HAP-1 (cell line): ENCODE data around the gene LRRC8A.
"Not testable (repeated sequence)": the region's sequence is repeated elsewhere in the genome, so short reads cannot be mapped to it uniquely, and the experiment has no call there.

Experiments
- DNase-seq, 2 experiments: peaks; one replicate each; pipeline ENCODE4 v3.0.0-alpha.2; 2016 to 2020; ENCODE audit warnings: low spot score in 2 of 2
- H3K27me3 ChIP-seq: fragments of 250-450 bp; sonication (Bioruptor Pico); 2 replicates; pipeline ENCODE4 v1.5.1; 2020; ENCODE audit warnings: low read depth, mild to moderate bottlenecking, moderate library complexity
- H3K36me3 ChIP-seq: fragments of 250-450 bp; sonication (Bioruptor Pico); replicated peaks from 2 replicates; pipeline ENCODE4 v1.5.1; 2020; ENCODE audit warnings: mild to moderate bottlenecking
- H3K4me1 ChIP-seq: fragments of 250-450 bp; sonication (Bioruptor Pico); 2 replicates; pipeline ENCODE4 v1.5.1; 2020; ENCODE audit warnings: mild to moderate bottlenecking
- H3K4me3 ChIP-seq: fragments of 250-450 bp; sonication (Bioruptor Pico); 2 replicates; pipeline ENCODE4 v1.5.1; 2020; ENCODE audit warnings: mild to moderate bottlenecking, moderate library complexity
- H3K9me3 ChIP-seq: fragments of 250-450 bp; sonication (Bioruptor Pico); 2 replicates; pipeline ENCODE4 v1.5.1; 2020; ENCODE audit warnings: mild to moderate bottlenecking, moderate library complexity
- in situ Hi-C: fragments of 300-500 bp; cut with MboI; formaldehyde crosslinking; loops from 3 replicates; pipeline ENCODE4 v1.14.3; 2020; ENCODE audit warnings: low sequenced_read_pairs, inconsistent platforms, mixed read lengths

Gene LRRC8A

DNA sequence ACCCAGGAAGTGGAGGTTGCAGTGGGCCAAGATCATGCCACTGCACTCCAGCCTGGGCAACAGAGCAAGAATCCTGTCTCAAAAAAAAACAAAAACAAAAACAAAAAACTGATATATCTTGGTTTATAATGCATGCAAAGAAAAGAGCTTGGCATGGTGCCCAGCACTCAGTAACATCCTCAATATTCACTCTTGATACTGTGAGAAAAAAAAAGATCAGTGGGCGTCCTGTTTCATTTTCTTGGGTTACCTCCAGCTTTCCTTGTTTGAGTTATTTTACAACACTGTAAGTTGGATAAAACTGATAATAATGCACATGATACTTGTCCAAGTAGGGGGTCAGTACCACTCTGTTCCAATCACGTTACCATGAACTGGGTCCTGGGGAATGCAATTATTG lies 46.7 kb downstream of the LRRC8A start:
- Histone ChIP-seq H3K36me3 (no peaks in the 10 kb centered on the region), H3K4me3 (no peak overlapping the region), H3K9me3 (no peaks in the 10 kb centered on the region), H3K27me3 (0 out of 2 replicates have a peak, but pooled peaks cover 2% of the 10 kb centered on the region), H3K4me1 (no peaks in the 10 kb centered on the region)
- in situ Hi-C loops: loop anchor here (5.0 kb wide), 2 partner anchors 76 to 196 kb away; no protein-coding TSS in a partner anchor
- DNase-seq: no peak

DNA sequence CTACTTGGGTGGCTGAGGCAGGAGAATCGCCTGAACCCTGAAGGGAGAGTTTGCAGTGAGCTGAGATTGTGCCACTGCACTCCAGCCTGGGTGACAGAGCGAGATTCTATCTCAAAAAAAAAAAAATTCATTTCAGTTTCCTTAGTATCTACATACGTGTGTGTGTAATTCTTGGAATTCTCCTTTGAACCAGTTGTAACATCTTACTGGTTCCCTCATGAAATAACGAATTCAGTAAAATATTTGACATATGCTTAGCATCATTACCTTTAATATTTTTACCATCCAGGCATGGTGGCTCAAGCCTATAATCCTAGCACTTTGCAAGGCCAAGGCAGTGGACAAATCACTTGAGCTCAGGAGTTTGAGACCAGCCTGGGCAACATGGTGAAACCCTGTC lies 47.6 kb downstream of the LRRC8A start:
- in situ Hi-C loops: loop anchor here (5.0 kb wide), 2 partner anchors 77 to 197 kb away; no protein-coding TSS in a partner anchor
- H3K9me3 ChIP-seq: no peaks in the 10 kb centered on the region
- H3K36me3 ChIP-seq: no peaks in the 10 kb centered on the region
- H3K4me1 ChIP-seq: no peaks in the 10 kb centered on the region
- no peak for DNase-seq
- no peak overlapping the region for H3K4me3 ChIP-seq
- H3K27me3 ChIP-seq: 0 out of 2 replicates have a peak, but pooled peaks cover 2% of the 10 kb centered on the region

DNA sequence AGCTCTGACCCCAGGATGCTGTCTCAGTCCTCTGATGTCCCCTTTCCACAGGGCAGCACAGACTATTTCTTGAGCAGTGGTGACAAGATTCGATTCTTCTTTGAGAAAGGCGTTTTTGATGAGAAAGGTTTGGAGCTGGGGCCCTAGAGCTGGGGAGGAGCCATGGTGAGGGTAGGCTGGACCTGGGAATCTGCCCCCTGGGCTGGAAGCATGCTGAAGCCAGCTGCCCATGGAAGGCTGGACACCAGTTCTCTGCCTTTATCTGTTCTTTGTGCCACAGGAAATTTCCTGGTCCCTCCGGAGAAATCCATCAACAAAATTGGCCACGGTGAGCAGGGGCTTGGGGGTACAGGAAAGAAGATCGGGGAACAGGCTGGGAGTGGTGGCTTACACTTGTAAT lies 51.8 kb downstream of the LRRC8A start:
- no peaks in the 10 kb centered on the region for H3K9me3 ChIP-seq
- no peaks in the 10 kb centered on the region for H3K4me1 ChIP-seq
- DNase-seq: no peak
- in situ Hi-C loops: no loop called here
- no peak overlapping the region for H3K4me3 ChIP-seq
- H3K27me3 ChIP-seq: no peaks in the 10 kb centered on the region
- H3K36me3 ChIP-seq: no peaks in the 10 kb centered on the region

DNA sequence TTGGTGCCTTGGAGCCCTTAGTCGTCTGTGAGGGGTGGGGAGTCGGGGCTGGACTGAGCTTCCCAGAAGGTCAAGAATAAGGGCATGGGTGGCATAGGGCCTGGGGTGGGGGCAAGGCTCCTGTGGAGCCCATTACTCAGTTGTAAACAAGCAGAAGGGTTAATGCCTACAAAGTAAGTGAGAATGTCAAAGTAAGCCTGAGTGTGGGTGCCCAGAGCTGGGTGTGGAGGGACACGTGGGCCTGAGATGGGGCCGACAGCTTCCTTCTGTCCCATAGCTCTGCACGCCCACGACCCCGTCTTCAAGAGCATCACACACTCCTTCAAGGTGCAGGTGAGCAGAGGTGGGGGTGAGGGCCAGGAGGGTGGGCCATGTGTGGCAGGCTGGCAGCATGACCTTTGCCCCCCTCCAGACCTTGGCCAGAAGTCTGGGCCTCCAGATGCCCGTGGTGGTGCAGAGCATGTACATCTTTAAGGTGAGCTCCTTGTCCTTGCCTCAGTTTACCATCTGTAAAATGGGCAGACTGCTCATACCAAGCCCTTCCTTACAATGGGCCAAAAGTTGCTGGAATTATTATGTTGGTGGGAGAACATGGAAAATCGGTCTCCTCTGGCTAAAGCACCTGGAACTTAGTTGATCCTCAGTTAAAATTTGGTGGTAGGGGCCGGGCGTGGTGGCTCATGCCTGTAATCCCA lies 54.4 kb downstream of the LRRC8A start:
- Histone ChIP-seq H3K4me1 (no peaks in the 10 kb centered on the region), H3K27me3 (no peaks in the 10 kb centered on the region), H3K9me3 (no peaks in the 10 kb centered on the region), H3K4me3 (no peak overlapping the region), H3K36me3 (no peaks in the 10 kb centered on the region)
- no peak for DNase-seq
- in situ Hi-C loops: no loop called here

DNA sequence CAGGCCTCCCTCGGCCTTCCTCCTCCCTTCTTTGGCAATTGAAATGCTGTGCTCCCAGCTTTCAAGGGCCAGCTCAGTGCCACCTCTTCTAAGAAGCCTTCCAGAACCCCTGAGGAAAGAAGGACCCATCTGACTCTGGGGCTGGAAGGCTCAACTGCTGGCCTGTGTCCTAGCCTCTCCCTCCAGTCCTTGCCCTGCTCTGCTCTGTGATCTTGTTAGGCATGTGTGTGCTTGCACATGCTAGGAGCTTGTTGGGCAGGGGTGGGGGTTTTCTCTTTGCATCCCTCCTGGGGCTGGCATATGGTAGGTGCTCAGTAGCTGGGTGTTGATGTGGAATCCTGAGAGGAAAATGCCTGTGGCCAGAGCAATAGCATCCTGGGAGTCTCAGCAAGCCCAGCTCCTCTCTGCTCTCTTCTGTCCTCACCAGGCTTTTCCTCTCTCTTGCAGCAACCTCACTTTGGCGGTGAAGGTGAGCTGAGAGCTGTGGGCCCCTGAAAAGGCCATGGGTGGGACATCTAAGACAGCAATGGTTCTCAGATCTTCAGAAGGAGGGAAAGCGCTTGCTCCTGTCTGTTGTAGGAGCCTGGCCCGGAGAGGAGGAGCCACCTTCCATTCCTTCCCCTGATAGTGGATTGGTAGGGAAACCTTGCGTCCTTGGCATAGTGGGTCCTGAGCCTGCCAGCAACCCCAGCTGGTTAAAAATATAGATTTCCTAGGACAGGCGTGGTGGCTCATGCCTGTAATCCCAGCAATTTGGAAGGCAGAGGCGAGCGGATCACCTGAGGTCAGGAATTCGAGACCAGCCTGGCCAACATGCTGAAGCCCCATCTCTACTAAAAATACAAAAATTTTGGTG lies 55.6 kb downstream of the LRRC8A start:
- H3K4me3 ChIP-seq: no peak overlapping the region
- DNase-seq: no peak
- no peaks in the 10 kb centered on the region for H3K9me3 ChIP-seq
- H3K4me1 ChIP-seq: no peaks in the 10 kb centered on the region
- in situ Hi-C loops: no loop called here
- no peaks in the 10 kb centered on the region for H3K27me3 ChIP-seq
- H3K36me3 ChIP-seq: no peaks in the 10 kb centered on the region

DNA sequence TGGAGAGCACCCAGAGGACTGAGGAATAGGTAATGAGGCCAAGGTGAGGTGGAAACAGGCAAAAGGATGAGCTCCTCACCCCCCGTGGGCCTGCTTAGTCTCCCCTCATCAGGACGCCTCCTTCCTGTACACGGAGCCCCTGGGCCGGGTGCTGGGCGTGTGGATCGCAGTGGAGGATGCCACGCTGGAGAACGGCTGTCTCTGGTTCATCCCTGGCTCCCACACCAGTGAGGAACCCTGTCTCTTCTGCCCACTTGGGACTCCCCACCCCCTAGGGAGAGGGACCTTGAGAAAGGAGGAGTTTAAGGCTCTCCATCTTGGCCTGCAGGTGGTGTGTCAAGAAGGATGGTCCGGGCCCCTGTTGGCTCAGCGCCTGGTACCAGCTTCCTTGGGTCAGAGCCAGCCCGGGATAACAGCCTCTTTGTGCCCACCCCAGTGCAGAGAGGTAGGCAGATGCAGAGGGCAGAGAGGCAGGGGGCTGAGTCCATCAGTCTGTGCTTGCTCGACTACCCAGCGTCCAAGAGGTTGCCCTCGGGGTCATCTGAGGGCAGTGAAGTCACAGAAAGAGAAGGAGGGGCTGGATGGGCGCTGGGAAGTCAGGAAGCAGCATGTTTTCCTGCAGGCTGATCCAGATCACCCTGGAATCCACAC lies 58.5 kb downstream of the LRRC8A start:
- H3K27me3 ChIP-seq: no peaks in the 10 kb centered on the region
- H3K9me3 ChIP-seq: no peaks in the 10 kb centered on the region
- in situ Hi-C loops: no loop called here
- H3K36me3 ChIP-seq: no peaks in the 10 kb centered on the region
- no peak for DNase-seq
- H3K4me3 ChIP-seq: no peak overlapping the region
- no peaks in the 10 kb centered on the region for H3K4me1 ChIP-seq

DNA sequence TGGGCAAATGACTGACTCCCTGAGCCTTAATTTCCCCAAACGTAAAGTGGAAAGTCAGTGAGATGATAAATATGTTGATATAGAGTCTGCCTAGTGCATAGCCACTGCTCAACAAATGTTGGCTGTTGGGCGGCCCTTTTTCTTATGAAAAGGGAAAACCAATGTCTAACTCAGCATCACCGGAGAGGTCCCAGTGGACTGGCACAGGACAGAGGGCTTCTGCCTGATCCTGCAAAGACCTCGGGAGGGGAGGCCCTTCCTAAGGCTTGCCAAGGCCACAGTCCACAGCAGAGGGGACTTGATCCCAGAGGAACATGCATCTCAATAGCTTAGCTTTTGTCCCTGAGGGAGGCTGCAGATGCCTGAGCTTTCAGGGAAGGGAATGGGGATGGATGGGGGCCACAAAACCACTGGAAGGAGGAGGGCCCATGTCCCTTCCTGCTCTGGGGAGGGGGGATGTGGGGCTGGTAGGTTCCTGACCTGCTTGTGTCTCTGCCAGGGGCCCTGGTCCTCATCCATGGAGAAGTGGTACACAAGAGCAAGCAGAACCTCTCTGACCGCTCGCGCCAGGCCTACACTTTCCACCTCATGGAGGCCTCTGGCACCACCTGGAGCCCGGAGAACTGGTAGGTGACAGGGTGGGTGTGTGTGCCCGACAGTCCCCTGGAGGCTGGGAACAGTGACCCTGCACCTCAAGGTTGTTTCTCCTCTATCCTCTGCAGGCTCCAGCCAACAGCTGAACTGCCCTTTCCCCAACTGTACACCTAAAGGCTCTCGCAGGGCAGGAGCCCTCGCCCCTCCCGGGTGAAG lies 59.2 kb downstream of the LRRC8A start:
- Histone ChIP-seq H3K4me3 (no peak overlapping the region), H3K4me1 (no peaks in the 10 kb centered on the region), H3K36me3 (no peaks in the 10 kb centered on the region; the same call in 1 of the 2 replicates), H3K9me3 (no peaks in the 10 kb centered on the region), H3K27me3 (no peaks in the 10 kb centered on the region)
- DNase-seq: no peak
- in situ Hi-C loops: no loop called here

DNA sequence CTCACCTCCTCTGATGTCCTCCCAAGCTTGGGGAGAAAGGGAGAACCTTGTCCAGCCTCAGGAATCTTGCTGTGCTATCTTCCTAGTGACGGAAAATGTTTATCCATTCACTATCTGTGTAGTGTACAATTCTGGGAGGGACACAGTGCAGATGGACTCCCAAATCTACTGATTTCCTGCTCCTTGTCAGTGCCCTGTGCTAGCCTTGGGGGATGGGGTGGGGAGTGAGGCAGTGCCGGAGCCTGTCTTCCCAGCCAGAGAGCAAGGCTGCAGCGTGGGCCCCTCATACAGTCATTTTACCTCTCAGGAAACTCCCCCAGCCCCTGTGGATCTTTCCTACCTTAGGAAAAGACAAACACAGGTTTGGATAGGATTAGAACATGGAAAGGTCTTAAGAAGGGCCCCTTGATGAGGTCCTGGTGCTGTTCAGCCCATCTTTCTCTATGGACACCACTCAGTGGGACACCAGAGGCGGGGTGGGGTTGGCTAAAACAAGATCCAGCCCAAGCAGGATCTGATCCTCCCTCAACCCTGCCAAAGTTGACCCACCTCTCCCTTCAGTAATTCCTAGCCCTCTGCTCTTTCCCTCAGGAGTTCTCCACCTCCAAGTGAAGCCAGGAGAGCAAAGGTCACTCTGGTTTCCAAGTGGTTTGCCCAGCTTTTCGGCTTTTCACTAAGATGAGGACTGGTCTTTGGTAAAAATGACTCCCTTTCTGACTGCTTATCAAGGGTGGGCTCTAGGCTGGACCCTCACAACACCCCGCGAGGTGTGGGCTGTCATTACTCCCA lies 62.1 kb downstream of the LRRC8A start:
- no peak for DNase-seq
- H3K4me3 ChIP-seq: no peak overlapping the region
- H3K36me3 ChIP-seq: peaks cover 1% of the 10 kb centered on the region
- no peaks in the 10 kb centered on the region for H3K9me3 ChIP-seq
- in situ Hi-C loops: no loop called here
- peaks cover 4% of the 10 kb centered on the region; the same call in 1 of the 2 replicates for H3K4me1 ChIP-seq
- no peaks in the 10 kb centered on the region for H3K27me3 ChIP-seq

DNA sequence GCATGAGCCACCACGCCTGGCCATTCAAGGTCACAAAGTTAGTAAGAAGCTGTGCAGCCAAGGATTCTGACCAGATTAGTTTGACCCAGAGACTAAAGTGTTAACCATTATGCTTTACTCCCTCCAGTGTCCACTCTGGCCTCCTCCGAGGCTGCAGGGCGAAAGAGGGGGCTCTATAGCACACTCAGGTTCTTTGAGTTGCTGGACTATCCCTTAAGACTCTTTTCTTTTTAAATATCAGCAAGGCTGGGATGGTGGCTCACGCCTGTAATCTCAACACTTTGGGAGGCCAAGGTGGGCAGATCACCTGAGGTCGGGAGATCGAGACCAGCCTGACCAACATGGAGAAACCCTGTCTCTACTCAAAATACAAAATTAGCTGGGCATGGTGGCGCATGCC lies 63.0 kb downstream of the LRRC8A start:
- in situ Hi-C loops, H3K4me1 ChIP-seq, H3K4me3 ChIP-seq, H3K27me3 ChIP-seq, H3K9me3 ChIP-seq, DNase-seq, H3K36me3 ChIP-seq: not testable (repeated sequence)

DNA sequence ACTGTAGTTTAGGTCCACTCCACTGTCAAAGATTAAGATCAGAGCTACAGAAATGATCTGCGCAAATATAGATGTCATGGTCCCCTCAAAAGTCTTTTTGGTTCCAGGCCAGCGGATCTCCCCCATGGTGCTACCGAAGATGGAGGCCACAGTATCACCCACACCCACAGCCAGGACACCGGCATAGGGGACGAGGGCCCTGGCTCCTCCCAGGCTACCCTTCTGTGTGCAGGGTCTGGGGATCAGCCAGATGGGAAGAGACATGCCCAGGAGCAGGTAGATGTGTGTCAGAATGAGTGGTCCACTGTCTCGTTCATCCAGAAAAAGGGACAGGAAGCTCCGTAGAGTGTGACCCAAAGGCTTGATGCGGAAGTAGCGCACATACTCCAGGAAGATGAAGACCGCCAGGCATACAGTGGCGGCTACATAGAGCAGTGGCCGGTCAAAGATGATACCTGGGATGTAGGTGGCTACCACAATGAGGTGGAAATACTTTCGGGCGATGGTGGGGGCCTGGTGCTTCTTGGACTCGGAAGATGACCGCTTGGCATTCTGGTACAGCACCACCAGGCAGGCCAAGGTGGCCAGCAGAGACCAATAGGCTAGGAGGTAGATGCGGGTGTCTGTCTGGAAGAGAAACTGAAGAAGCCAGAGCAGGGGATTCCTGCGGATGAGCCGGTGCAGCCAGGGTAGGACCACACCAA lies 64.0 kb downstream of the LRRC8A start:
- no peaks in the 10 kb centered on the region for H3K9me3 ChIP-seq
- peaks cover 4% of the 10 kb centered on the region; the same call in 1 of the 2 replicates for H3K4me1 ChIP-seq
- DNase-seq: no peak
- H3K36me3 ChIP-seq: peaks cover 17% of the 10 kb centered on the region
- in situ Hi-C loops: no loop called here
- no peaks in the 10 kb centered on the region for H3K27me3 ChIP-seq
- no peak overlapping the region for H3K4me3 ChIP-seq

DNA sequence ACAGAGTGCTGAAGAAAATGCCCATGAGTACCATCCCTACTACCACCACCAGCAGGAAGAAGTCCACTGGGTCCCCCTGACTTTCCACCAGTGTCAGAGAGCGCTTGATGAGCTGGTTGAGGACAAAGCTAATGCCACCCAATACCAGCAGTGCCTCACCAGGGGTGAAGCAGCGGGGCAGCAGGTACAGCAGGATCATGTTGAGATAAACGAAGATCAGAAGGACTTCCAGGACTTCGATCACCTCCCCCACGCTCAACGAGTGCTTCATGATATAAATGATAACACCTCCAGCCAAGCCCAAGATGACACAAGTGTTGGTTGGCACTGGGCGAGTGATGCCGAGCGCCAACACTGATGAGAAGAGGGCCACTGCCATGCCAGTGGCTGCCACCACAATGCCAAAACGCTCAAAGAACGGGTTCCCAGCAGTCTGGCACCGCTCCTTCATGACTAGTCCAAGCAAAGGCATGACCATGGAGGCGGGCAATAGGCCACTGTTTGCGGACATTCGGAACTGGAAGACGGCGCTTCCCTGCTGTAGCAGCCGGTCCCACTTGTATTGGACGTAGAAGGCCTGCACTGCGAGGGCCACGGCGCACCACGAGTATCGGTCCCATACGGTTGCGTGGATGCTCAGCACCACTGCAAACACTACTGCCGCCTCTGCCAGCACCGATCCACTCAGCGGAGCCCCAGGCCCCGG lies 64.8 kb downstream of the LRRC8A start:
- DNase-seq: no peak
- in situ Hi-C loops: no loop called here
- H3K36me3 ChIP-seq: peaks cover 21% of the 10 kb centered on the region
- peaks cover 4% of the 10 kb centered on the region; the same call in 1 of the 2 replicates for H3K4me1 ChIP-seq
- H3K9me3 ChIP-seq: no peaks in the 10 kb centered on the region
- H3K4me3 ChIP-seq: peak overlapping the region; percentile 96
- no peaks in the 10 kb centered on the region for H3K27me3 ChIP-seq

DNA sequence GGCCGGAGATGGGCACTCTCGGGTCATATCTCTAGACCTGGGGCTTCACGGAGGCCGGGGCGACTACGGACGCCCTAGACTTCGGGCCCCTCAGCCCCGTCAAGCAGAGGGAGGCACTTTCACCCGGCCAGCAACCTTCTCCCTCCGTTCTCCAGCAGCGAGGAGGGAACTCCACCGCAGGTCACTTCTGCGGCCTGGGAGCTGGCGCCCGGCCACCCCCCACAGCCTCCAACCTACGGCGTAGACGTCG lies 65.3 kb downstream of the LRRC8A start:
- H3K27me3 ChIP-seq: no peaks in the 10 kb centered on the region
- in situ Hi-C loops: no loop called here
- peak overlapping the region; percentile 96 for H3K4me3 ChIP-seq
- DNase-seq: no peak
- peaks cover 26% of the 10 kb centered on the region for H3K36me3 ChIP-seq
- H3K4me1 ChIP-seq: peaks cover 4% of the 10 kb centered on the region; the same call in 1 of the 2 replicates
- H3K9me3 ChIP-seq: no peaks in the 10 kb centered on the region
